Ishikawa (cell line): ENCODE data around the gene FFAR4.
A peak's percentile ranks its signal among the peaks of the same experiment; 100 is the strongest.

Experiments used
- CEBPB ChIP-seq: IDR thresholded peaks from 2 replicates; pipeline ENCODE4 v1.6.1; 2012
- CREB1 ChIP-seq: IDR thresholded peaks from 2 replicates; pipeline ENCODE4 v1.6.1; 2012; ENCODE audit warnings: low read depth
- EGR1 ChIP-seq: IDR thresholded peaks from 2 replicates; pipeline ENCODE4 v1.6.1; 2012
- EP300 ChIP-seq: IDR thresholded peaks from 2 replicates; pipeline ENCODE4 v1.6.1; 2012; ENCODE audit warnings: borderline replicate concordance
- FOXM1 ChIP-seq: IDR thresholded peaks from 2 replicates; pipeline ENCODE4 v1.6.1; 2012; ENCODE audit warnings: low read depth, borderline replicate concordance
- NFIC ChIP-seq: IDR thresholded peaks from 2 replicates; pipeline ENCODE4 v1.6.1; 2012
- RAD21 ChIP-seq: IDR thresholded peaks from 2 replicates; pipeline ENCODE4 v1.6.1; 2012; ENCODE audit warnings: low read depth
- TAF1 ChIP-seq: IDR thresholded peaks from 2 replicates; pipeline ENCODE4 v1.6.1; 2012; ENCODE audit warnings: low read depth, mild to moderate bottlenecking
- TCF12 ChIP-seq: IDR thresholded peaks from 2 replicates; pipeline ENCODE4 v1.6.1; 2012; ENCODE audit warnings: low read depth
- TEAD4 ChIP-seq: IDR thresholded peaks from 2 replicates; pipeline ENCODE4 v1.6.1; 2012
- YY1 ChIP-seq: IDR thresholded peaks from 2 replicates; pipeline ENCODE4 v1.6.1; 2012; ENCODE audit warnings: low read depth
- ZBTB7A ChIP-seq: IDR thresholded peaks from 2 replicates; pipeline ENCODE4 v1.6.1; 2012; ENCODE audit warnings: low read depth
- TF ChIP-seq, protein P1 (sequence below): IDR thresholded peaks from 2 replicates; pipeline ENCODE4 v1.6.1; 2012; ENCODE audit warnings: low read depth, mild to moderate bottlenecking
- TF ChIP-seq, protein P2 (sequence below): IDR thresholded peaks from 2 replicates; pipeline ENCODE4 v1.6.1; 2012
- TF ChIP-seq, protein P3 (sequence below): IDR thresholded peaks from 2 replicates; pipeline ENCODE4 v1.6.1; 2012

Gene FFAR4

DNA sequence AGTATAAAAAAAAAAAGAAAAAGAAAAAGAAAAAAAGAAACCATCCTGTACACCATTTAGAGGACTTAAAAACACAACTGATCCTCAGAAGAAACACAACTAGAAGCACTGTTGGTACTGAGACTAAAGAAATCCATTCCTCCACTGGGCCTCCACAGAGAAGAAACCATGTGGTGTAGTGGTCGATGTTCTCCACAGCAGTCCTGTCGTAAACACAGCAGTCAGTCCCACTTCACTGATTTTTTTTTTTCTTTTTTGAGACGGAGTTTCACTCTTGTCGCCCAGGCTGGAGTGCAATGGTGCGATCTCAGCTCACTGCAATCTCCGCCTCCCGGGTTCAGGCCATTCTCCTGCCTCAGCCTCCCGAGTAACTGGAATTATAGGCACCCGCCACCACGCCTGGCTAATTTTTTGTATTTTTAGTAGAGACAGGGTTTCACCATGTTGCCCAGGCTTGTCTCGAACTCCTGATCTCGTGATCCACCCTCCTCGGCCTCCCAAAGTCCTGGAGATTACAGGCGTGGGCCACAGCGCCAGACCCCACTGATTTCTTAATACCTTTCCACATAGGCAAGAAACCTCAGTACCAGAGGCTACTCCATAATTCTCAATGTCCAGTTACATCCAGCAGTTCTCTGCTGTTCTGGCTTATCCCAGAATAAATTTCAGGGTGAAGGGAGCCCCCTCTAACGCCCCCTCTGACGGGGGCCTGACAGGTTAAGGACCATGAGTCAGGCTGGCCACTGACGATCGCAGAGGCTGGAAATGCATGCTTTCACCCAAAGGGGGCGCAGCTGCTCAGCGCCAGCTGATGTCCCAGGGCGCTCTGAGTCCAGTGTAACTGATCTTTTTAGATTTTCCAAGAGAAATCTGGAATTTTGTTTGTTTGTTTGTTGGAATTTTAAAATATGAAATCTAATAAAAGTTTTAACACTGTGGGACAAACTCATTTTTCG is 24.8 kb upstream of the FFAR4 start:
- peak; percentile 81 for TF ChIP-seq RAD21
- TF ChIP-seq NFIC: no peak
- no peak for TF ChIP-seq YY1
- TF ChIP-seq TEAD4: no peak
- TF ChIP-seq CEBPB: no peak
- no peak for TF ChIP-seq ZBTB7A
- TF ChIP-seq TAF1: 0 out of 2 replicates have a peak, but pooled peaks have one; percentile 19

DNA sequence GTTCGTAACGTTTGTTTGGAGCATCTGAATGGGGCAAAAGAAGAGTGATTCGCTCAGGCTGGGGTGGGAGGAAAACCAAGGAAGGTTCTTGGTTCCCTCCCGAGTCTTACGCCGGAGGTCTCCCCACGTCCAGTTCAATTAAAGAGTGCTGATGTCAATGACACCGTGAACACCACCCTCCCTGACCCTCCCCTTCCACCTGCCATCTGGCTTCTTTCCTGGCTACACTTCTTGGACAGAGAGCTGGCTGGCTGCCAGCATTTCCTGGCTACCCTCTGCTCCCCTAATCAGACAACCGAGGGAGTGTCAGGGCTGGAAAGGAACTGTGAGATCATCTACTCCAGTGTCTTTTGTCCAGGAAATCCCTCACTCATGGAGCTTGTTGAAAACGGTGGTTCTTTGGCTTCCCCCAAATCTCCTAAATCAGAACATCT is 24.1 kb upstream of the FFAR4 start:
- TF ChIP-seq CREB1 (no peak), EGR1 (no peak), CEBPB (no peak), NFIC (peak; percentile 76)
- TF ChIP-seq, protein P1, sequence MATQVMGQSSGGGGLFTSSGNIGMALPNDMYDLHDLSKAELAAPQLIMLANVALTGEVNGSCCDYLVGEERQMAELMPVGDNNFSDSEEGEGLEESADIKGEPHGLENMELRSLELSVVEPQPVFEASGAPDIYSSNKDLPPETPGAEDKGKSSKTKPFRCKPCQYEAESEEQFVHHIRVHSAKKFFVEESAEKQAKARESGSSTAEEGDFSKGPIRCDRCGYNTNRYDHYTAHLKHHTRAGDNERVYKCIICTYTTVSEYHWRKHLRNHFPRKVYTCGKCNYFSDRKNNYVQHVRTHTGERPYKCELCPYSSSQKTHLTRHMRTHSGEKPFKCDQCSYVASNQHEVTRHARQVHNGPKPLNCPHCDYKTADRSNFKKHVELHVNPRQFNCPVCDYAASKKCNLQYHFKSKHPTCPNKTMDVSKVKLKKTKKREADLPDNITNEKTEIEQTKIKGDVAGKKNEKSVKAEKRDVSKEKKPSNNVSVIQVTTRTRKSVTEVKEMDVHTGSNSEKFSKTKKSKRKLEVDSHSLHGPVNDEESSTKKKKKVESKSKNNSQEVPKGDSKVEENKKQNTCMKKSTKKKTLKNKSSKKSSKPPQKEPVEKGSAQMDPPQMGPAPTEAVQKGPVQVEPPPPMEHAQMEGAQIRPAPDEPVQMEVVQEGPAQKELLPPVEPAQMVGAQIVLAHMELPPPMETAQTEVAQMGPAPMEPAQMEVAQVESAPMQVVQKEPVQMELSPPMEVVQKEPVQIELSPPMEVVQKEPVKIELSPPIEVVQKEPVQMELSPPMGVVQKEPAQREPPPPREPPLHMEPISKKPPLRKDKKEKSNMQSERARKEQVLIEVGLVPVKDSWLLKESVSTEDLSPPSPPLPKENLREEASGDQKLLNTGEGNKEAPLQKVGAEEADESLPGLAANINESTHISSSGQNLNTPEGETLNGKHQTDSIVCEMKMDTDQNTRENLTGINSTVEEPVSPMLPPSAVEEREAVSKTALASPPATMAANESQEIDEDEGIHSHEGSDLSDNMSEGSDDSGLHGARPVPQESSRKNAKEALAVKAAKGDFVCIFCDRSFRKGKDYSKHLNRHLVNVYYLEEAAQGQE: no peak

DNA sequence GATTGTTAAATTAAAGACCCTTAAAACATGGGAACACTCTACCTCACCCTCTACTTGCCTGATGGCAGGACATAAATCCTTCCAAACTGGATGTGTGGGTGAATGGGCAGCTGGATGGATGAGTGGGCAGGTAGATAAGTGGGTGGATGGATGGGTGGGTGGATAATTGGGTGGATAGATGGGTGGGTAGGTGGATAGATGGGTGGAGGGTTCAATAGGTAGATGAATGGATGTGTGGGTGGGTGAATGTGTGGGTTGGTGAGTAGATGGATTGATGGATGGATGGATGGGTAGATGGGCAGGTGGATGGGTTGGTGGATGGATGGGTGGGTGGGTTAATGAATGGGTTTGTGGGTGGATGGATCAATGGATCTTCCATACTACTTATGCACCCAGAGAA is 18.9 kb upstream of the FFAR4 start:
- TF ChIP-seq EGR1: no peak
- no peak for TF ChIP-seq TCF12
- TF ChIP-seq EP300: no peak
- no peak for TF ChIP-seq CREB1
- no peak for TF ChIP-seq TAF1
- no peak for TF ChIP-seq RAD21
- TF ChIP-seq, protein P2, sequence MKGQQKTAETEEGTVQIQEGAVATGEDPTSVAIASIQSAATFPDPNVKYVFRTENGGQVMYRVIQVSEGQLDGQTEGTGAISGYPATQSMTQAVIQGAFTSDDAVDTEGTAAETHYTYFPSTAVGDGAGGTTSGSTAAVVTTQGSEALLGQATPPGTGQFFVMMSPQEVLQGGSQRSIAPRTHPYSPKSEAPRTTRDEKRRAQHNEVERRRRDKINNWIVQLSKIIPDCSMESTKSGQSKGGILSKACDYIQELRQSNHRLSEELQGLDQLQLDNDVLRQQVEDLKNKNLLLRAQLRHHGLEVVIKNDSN: no peak
- no peak for TF ChIP-seq NFIC
- TF ChIP-seq, protein P3, sequence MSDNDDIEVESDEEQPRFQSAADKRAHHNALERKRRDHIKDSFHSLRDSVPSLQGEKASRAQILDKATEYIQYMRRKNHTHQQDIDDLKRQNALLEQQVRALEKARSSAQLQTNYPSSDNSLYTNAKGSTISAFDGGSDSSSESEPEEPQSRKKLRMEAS: no peak
- no peak for TF ChIP-seq TEAD4
- no peak for TF ChIP-seq ZBTB7A
- no peak for TF ChIP-seq YY1
- no peak for TF ChIP-seq FOXM1

DNA sequence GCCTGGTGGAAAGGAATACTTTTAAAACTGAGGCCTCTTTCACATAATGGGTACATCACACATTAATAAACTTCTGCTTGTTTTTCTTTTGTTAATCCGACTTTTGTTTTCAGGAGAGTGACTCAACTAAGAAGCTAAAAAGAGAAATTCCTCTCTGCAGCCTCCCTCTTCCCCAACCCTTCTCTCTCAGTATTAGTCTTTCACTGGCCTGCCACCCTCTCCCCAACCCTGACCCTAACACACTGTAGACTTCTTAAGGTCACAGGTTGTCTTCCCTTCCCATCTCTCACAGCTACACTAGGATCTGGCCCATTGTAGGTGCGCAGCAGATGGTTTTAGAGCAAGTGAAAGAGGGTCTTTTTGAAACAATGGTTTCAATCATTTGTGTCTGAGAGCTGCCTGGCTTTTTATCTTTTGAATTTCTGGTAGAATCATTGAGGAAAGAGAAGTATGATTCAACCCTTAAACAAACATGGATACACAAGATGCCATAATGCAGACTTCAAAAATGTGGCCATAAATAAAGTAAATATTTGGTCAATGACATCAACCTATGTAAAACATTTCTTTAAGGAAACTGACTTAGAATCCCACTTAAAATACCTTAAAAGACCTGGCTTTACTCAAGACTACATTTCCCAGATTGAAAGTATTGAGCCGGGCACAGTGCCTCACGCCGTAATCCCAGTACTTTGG is 17.9 kb upstream of the FFAR4 start:
- no peak for TF ChIP-seq CREB1
- TF ChIP-seq TEAD4: no peak
- no peak for TF ChIP-seq EP300
- no peak for TF ChIP-seq RAD21
- TF ChIP-seq, protein P1: no peak
- TF ChIP-seq, protein P3: no peak
- TF ChIP-seq TCF12: no peak
- no peak for TF ChIP-seq ZBTB7A
- TF ChIP-seq TAF1: no peak
- no peak for TF ChIP-seq CEBPB
- no peak for TF ChIP-seq EGR1
- TF ChIP-seq NFIC: no peak
- TF ChIP-seq YY1: no peak
- no peak for TF ChIP-seq FOXM1
- TF ChIP-seq, protein P2: no peak

DNA sequence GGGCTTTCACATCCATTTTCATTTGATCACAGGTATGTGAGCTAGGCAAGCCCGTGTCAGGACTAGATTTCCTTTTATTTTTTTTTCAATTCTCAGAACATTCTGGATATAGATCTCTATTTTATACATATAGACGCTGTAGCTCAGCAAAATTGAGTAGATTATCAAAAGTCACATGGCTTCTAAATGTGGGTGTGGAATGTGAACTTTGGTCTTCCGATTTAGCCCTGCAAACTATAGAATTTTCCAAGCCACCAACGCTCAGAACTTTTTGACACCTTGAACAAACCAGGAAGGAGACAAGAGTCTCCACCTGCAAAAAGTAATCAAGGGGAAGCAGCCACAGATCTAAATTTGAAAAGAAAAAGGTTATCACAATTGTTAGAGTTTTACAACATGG is 15.9 kb upstream of the FFAR4 start:
- TF ChIP-seq, protein P2: no peak
- TF ChIP-seq EGR1 (no peak), CEBPB (no peak)
